SHP77 (cell line): ENCODE measurements around the gene RAB3IL1.

ENCODE experiments used
- DNase-seq, 2 experiments: peaks; one replicate each; lab custom pipeline; 2025; lab: John Stamatoyannopoulos, UW

RAB3IL1 gene

DNA sequence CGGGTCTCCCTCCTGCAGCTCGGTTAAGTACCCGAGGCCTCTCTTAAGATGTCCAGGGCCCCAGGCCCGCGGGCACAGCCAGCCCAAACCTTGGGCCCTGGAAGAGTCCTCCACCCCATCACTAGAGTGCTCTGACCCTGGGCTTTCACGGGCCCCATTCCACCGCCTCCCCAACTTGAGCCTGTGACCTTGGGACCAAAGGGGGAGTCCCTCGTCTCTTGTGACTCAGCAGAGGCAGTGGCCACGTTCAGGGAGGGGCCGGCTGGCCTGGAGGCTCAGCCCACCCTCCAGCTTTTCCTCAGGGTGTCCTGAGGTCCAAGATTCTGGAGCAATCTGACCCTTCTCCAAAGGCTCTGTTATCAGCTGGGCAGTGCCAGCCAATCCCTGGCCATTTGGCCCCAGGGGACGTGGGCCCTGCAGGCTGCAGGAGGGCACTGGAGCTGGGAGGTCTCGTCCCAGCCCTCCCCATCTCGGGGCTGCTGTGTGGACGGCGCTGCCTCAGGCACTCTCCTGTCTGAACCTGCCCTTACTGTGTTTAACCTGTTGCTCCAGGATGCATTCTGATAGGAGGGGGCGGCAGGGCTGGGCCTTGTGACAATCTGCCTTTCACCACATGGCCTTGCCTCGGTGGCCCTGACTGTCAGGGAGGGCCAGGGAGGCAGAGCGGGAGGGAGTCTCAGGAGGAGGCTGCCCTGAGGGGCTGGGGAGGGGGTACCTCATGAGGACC lies 51.0 kb downstream of the RAB3IL1 start:
- DNase-seq, result no peak

DNA sequence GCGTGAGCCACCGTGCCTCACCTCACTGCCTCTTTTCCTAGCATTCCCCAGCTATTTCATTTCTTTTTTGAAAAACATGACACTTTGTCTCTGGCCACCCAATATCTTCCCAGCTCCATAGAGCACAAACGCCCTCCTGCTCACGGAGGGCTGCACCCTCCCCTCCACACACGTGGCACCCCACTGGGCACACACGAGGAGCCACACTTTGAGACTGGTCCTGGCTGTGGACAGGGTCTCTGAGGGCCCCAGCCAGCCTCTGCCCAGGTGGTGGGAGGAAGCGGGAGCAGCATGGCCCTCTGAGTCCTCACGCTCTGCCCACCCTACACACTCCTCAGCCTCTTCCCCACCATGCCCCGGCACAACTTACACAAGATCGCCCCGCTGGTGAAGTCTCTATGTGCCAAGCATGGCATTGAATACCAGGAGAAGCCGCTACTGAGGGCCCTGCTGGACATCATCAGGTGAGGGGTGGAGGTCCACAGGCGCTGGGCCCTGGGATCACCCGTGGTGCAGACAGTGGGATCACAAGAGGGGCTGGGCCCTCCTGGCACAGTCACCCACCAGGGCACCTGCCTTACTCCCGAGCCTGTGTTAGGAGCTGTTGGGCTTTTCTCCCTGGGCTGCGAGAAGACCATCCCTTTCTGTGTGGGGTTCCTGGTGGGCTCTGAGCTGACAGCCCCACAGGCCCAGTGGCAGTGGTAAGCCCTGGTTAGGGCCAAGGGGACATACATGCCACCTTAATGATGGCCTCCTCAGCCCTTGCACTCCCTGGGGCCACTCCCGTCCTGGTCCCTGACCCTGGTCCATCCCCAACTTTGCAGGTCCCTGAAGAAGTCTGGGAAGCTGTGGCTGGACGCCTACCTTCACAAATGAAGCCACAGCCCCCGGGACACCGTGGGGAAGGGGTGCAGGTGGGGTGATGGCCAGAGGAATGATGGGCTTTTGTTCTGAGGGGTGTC lies 52.3 kb downstream of the RAB3IL1 start:
- no peak for DNase-seq

DNA sequence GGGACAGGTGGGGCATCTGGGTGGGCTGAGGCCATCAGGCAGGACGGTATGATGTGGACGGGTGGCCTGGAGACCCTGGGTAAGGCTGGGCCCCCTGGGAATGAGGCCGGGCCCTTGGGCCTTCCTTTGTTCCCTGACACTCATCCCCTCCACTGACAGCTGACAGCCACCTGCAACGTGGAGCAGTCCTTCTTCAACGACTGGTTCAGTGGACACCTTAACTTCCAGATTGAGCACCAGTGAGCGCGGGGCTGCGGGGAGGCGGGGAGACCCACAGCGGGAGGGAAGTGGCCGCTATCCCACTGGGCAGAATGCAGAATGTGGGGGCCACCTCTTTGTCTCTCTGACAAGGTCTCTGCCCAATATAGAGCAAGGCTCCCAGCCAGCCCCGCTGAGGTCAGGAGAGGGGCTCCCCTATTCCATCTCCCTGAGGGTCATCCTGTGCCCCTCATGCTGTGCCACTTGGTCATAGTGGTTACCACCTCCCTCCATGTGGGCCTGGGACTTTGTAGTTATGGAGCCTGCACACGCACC lies 53.8 kb downstream of the RAB3IL1 start:
- no peak for DNase-seq

DNA sequence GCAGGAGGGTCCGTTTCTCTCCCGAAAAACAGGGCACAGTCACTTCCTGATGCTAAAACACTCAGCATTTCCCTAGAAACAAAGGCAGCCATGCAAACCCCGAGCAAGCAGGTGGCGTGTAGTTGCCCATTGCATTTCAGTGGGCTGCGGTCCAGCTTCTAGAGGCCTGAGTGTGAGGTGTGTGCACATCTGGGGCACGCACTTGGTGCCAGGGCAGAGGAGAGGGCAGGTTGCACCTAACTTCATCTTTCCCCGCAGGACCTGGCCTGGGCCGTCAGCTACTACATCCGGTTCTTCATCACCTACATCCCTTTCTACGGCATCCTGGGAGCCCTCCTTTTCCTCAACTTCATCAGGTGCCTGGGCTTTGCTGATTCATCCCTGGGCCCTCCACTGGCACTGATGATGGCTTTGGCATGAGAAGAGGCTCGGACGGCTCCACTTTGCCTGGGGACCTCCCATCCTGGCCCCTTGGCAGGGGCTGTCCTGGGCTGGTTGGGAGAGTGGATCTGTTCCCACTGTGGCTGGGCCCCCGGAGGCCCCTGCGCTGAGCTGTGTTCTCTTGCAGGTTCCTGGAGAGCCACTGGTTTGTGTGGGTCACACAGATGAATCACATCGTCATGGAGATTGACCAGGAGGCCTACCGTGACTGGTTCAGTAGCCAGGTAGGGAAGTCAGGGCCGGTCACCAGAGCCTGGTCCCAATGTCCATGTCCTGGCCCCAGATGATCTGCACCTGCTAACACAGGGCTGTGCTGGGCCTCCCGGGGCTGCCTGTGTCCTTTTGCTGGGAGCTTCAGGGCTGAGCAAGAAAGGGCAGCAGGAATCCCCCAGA lies 54.4 kb downstream of the RAB3IL1 start:
- no peak for DNase-seq

DNA sequence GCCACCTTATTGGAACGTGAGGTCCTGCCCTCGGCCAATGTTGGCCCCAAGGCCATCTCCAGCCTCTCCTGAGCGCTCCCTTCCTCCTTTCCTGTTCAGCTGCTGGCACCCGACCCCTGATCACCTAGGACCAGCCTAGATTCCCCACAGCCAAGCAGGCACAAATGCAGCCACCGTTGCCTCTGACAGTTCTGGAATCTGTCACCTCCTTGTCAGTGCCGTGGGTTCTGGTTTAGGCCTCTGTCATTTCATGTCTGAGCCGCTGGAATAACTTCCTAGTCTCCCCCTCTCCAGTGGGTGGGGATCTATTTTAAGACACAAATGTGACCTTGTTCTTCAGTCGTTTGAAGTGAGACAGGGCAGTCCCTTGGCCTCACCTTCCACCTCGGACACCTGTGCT lies 55.7 kb downstream of the RAB3IL1 start:
- no peak for DNase-seq

DNA sequence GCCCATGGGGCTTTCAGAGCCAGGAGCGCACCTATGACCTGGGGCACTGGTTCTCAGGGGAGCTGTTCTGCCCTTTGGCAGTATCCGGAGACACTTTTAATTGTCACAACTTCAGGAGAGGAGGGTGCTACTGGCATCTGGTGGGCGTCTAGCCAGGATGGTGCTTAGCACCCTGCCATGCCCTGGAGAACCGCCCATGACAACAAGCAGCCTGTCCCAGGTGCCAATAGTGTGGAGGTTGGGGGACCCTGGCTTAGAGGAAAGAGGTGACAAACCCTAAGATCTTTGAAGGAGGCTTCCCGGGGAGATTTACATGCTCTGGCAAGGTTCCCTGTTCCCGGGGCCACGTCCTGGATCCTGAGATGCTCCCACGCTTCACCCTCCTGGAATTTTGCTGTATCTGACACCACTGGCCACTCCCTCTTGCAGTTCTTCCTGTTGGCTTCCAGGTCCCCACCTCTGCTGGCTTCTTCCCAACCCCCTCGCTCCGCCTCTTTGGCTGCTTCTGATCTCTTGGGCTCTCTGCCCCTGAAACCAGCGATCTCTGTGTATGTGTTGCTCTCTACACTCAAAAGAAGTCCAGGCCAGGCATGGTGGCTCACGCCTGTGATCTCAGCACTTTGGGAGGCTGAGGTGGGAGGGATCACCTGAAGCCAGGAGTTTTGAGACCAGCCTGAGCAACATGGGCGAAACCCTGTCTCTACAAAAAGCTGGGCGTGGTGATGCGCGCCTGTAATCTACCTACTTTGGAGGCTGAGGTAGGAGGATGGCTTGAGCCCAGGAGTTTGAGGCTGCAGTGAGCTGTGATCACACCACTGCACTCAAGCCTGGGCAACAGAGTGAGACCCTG lies 57.1 kb downstream of the RAB3IL1 start:
- no peak for DNase-seq

DNA sequence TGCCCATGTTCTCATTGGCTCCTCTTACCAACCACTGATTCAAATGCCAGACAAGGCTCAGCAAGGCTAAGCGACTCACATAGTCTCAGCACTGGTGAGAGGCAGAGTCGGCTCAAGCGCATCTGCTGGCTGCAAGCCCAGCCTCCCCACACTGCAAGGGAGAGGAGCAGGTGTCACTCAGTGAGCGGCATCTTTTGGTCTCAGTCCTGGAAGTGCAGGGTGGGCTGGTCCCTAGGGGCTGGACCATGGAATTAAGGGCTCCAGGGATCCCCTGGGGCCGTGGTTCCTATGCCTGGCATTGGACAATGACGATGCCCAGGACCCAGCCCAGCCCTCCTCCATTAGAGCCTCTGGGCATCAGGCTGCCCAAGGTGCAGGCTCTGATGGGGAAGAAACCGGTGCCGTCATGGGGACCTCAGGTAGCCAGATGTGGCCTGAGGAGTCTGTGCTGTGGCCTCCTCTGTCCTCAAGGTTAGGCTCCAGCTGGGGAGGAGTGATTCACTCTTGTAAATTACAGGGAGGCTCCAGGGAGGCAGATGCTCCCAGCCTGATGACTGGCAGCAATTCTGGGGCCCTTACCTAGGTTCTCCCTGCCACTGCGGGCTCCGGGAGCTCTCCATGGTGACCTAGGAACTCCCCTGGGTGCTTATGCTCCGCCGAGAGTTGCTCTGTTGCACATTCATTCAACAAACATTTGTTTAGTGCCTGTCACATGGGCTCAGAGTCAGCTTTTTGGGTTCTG lies 61.3 kb downstream of the RAB3IL1 start:
- no peak for DNase-seq

DNA sequence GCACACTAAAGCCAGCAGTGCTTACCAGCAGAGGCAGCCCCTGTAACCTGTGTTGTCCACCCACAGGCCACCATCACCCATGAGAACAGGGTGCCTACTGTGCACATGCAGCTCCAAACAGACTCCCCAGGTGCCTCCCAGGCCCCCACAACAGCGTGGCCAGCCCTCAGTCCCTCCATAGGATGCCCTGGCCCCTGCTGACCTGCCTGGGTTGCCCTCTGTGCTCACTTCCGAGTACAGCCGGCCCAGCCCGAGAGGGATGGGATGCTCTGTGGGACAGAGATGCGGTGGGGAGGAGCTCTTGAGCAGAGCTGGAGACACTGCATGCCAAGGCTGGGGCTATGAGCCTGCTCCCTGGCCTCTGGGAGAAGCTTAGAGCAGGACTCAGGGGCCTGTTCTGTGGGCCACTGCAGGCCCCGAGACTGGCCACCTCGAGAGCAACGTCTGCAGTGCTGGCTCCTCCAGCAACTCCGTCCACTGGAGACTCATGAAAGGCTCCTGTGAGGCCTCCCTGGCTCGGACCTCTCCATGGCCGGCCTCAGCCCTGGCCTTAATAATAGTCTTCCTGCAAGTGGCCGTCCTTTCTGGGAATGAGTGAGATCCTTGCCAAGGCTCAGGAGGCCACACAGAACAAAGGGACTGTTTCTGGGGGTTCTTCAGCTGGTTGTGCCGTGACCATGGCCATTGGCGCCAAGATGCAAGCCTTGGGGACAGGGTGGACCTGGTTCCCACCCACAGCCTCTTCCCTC lies 62.2 kb downstream of the RAB3IL1 start:
- no peak for DNase-seq

DNA sequence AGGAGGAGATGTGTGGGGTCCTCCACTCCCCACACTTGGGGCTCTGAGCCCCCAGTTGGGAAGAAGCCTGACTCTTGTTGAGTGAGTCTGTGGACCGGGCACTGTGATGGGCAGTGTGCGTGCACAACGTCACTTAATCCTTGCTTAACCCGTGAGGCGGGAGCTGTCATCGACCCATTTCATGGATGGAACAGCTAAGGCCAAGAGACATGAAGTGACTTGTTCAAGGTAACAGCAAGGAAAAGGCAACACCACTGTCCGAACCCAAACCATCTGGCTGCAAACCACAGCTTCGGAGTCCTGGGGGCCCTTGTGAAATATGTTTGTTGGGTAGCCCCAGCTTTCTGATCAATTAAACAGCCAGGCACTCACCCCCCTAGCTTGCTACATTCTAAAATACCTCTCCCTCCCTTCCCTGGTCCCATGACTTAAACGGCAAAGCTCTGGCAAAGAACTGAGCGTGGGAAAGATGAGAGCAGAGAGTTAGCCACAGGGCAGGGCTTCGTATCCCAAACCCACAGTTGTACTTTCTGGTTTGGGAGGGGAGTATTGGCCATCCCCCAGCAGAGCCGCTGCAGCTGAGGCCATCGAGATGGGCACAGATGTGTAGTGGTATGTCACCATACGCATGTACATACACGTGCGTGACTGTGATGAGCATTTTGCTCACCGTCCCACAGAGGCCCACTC lies 63.0 kb downstream of the RAB3IL1 start:
- no peak for DNase-seq

DNA sequence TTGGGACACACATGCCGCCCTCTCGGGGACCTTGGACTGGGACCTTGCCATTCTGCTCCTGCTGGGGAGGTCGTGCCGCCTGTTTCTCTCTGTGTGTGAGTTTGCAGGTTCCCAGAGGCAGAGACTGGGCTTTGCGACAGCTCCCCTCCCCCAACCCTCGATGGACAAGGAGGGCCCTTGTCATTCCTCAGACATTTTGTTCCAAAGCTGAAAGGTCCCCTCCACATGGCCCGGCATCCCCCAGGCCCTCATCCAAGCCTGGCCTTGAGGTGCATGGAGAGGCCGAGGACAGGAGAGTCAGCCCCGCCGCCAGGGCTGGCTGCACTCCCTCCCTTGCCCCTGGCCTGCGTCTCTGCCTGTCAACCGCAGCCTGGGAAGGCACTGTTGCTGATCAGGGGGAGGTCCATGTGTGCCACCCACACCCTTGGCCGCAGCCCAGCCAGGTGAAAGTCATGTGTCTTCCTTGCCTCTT lies 63.6 kb downstream of the RAB3IL1 start:
- DNase-seq, result no peak

DNA sequence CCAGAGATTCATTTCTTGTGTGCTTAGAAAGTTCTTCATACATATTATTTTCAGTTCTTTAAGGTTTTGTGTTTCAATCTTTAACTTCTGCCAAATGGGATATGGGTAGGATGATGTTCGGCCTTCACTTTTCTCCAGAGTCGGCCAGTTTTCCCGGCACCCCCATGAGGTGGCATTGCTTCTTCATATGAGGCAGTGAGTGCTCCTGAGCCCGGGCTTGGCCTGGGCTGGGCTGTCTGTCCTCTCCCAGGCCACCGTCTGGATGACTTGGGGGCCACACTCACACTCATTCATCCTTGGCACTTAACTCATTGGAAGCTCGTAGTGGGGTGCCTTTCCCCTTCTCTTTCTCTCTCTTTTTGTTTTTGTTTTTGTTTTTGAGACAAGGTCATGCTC lies 65.5 kb downstream of the RAB3IL1 start:
- no peak for DNase-seq

DNA sequence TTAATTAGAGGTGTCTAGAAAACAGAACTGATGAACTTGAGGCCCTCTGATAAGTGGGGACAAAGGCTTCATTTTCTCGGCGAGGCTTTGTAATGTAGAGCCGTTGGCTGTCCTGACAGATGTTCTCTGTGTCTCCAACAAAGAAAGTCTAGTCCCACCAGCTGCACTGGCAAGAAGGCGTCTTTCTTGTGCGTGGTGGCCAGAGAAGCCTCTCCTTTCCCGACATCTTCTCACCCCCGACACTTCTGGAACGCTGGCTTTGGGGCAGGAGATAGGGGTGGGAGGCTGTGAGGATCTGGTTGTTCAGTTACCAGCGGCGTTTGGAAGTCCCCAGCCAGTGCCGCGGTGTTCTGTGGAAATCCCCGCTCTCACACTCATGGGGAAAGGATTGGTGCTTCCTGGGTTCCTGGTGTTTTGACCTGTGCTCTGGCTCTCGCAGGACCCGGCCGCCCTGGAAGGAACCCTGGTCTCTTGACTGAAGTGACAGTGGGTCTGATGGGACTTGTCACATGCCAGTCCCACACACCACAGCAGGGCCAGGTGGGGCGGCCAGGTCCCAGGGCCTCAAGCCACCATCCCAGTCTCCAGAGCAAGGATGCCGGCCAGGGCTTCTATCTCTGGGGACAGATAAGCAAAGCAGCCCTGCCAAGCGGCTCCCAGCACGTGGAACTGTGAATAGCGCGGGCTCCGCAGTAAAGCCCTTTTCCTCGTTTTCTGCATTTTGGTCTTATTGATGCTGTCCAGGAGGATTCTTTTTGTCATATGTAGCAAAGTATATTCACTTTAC lies 66.1 kb downstream of the RAB3IL1 start:
- no peak for DNase-seq

DNA sequence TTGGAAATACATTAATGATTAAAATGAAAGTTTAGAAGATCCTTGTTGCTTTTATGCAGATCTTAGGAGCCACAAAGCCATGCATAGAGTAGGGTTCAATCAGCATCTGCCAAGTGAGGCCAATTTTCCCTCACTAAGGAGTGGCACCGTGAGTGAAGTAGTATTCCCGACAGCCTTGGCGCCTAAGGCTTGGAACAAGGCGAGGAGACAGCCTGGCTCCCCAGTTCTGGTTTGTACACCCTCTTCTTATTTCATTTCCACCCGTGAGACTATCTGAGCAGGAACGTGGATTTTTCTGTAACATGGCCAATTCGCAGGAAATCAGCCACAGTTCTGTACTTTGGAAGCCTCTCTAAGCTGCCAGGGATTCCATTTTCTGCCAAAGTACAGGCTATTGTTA lies 66.7 kb downstream of the RAB3IL1 start:
- no peak for DNase-seq

DNA sequence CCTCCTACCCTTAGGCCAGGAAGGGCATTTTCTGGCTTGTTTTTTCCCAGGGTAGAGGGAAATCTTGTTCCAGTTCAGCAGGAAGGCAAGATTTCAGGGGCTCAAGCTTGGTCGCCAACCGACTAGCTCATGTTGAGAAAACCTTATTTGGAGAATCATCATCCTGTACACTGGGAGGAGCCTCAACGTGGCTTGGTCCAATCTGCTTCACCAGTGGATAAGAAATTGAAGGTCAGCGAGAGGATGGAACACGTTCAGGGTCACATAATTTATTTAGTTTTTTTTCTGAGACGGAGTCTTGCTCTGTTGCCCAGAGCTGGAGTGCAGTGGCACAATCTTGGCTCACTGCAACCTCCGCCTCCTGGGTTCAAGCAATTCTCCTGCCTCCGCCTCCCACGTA lies 68.7 kb downstream of the RAB3IL1 start:
- no peak for DNase-seq

DNA sequence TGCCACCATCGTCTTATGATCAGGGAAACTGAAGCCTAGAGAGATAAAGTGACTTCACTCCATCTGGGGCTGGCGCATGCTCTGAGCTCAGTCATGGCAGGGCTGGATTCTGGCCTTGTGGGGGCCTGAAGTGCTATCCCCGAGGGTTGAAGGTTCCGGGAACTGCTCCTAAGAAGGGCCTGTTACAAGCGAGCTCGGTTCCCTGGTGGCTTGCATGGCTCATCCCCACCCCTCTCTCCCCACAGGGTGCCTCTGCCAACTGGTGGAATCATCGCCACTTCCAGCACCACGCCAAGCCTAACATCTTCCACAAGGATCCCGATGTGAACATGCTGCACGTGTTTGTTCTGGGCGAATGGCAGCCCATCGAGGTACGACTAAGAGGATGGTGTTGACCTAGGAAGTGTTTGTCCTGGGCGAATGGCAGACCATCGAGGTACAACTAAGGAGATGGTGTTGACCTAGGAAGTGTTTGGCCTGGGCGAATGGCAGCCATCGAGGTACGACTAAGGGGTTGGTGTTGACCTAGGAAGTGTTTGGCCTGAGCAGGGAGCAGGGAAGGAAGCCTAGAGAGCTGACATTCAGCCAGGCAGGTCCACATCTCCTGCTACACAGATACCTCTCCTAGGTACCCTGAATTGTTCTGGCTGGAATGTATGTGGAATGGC lies 69.3 kb downstream of the RAB3IL1 start:
- DNase-seq, result no peak
